IMR-90 (cell line): ENCODE measurements around the gene MAGI2.
"Not testable (repeated sequence)": the region's sequence is repeated elsewhere in the genome, so short reads cannot be mapped to it uniquely, and the experiment has no call there.

Experiments used
- CEBPB ChIP-seq: IDR thresholded peaks from 2 replicates; pipeline ENCODE4 v1.6.1; 2012; ENCODE audit warnings: low read depth, low read length, improper control_type of control experiment
- POLR2A ChIP-seq: IDR thresholded peaks from 2 replicates; pipeline ENCODE4 v1.6.1; 2012; ENCODE audit warnings: mild to moderate bottlenecking, low read depth, low read length
- TF ChIP-seq, protein P1 (sequence below): conservative IDR thresholded peaks from 2 replicates; pipeline ENCODE4 v1.5.1; 2012; ENCODE audit warnings: mild to moderate bottlenecking, low read depth, low read length, improper control_type of control experiment

DNA sequence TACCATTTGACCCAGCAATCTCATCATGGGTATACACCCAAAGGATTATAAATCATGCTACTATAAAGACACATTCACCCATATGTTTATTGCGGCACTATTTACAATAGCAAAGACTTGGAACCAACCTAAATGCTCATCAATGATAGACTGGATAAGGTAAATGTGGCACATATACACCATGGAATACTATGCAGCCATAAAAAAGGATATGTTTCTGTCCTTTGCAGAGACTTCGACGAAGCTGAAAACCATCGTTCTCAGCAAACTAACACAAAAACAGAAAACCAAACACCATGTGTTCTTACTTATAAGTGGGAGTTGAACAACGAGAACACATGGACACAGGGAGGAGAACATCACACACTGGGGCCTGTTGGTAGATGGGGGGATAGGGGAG is 1131.2 kb downstream of the MAGI2 start:
- TF ChIP-seq POLR2A, CEBPB: not testable (repeated sequence)
- TF ChIP-seq, protein P1, sequence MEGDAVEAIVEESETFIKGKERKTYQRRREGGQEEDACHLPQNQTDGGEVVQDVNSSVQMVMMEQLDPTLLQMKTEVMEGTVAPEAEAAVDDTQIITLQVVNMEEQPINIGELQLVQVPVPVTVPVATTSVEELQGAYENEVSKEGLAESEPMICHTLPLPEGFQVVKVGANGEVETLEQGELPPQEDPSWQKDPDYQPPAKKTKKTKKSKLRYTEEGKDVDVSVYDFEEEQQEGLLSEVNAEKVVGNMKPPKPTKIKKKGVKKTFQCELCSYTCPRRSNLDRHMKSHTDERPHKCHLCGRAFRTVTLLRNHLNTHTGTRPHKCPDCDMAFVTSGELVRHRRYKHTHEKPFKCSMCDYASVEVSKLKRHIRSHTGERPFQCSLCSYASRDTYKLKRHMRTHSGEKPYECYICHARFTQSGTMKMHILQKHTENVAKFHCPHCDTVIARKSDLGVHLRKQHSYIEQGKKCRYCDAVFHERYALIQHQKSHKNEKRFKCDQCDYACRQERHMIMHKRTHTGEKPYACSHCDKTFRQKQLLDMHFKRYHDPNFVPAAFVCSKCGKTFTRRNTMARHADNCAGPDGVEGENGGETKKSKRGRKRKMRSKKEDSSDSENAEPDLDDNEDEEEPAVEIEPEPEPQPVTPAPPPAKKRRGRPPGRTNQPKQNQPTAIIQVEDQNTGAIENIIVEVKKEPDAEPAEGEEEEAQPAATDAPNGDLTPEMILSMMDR: not testable (repeated sequence)
